ENCODE data around the gene TRIM17.
"Not testable (repeated sequence)": the region's sequence is repeated elsewhere in the genome, so short reads cannot be mapped to it uniquely, and the experiment has no call there.

The TRIM17 gene

DNA sequence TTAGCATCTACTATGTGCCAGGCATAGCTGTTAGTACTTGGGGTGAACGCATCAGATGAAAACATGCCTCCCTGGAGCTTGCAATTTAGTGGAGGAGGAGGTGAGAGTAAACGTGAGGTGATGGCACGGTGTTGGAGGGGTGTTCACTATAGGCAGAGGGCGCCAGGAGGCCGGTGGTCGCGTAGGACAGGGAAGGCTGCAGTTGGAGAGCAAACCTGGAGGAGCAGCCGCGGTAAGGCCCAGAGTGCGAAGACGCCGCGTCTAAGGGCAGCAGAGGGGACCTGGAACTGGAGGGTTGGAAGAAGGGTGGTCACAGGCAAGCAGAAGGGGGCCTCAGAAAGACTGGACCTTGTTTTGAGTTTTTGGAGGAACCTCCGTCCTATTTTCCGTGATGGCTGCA, 30.2 kb upstream of the TRIM17 start:
- Histone ChIP-seq H3K4me3 (ENCODE audit: low read depth in 1 of 2, low read length in 2 of 2) (no peak overlapping the region), H3K27ac (ENCODE audit: low read length) (no peak overlapping the region), H3K36me3 (ENCODE audit: control insufficient read depth in 1 of 2, insufficient read depth in 2 of 2, low read length in 2 of 2) (no peaks in the 10 kb centered on the region), H3K9me3 (ENCODE audit: control insufficient read depth in 1 of 2, low read length in 2 of 2) (no peaks in the 10 kb centered on the region), H3K4me1 (ENCODE audit: control insufficient read depth in 1 of 2, insufficient read depth in 2 of 2, low read length in 2 of 2) (peaks cover 0 to 10% of the 10 kb centered on the region in 2 donors), H3K27me3 (ENCODE audit: low read depth, low read length) (peaks cover 34% of the 10 kb centered on the region)

DNA sequence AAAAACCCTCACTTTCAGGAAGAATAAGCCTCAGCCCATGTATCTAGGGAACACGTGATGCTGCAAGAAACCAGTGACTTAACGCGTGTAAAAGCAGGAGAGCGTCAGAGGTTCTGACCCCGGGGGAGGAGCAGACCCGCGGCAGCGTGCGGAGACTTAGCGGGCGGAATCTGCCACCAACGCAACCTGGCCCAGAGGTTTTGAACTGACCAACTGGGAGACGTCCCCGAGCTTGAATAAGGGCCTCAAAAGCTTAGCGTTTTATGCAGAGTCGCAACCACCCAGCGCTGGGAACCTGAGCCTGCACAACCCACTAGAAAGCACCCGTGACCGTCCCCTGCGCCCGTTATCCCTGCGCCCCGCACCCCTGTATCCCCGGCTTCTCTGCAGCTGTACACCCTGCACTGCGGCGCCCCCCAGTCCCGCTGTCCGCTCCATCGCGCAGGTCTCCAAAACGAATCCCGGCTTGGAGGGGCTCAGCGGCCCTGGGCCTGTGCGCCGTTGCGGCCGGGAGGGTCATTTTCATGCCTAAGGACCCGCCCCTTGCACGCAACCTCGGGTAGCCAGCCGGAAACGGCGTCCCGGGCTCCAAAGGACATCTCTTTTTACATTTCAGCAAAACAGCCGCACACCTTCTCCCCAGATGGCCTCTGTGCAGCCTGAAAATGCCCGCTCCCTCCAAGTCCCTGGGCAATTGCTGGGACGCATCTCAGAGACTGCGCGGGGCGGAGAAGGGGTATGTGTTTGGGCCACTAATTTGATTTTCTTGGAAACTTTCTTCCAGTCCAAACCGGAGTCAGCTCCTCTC, 29.4 kb upstream of the TRIM17 start:
- peaks cover 34% of the 10 kb centered on the region for H3K27me3 ChIP-seq (ENCODE audit: low read depth, low read length)
- H3K4me1 ChIP-seq (ENCODE audit: control insufficient read depth in 1 of 2, insufficient read depth in 2 of 2, low read length in 2 of 2) = peaks cover 0 to 10% of the 10 kb centered on the region in 2 donors
- no peaks in the 10 kb centered on the region for H3K36me3 ChIP-seq (ENCODE audit: control insufficient read depth in 1 of 2, insufficient read depth in 2 of 2, low read length in 2 of 2)
- H3K9me3 ChIP-seq (ENCODE audit: control insufficient read depth in 1 of 2, low read length in 2 of 2) = no peaks in the 10 kb centered on the region
- no peak overlapping the region for H3K27ac ChIP-seq (ENCODE audit: low read length)
- H3K4me3 ChIP-seq (ENCODE audit: low read depth in 1 of 2, low read length in 2 of 2) = peak overlapping the region; percentile 52 to 60

DNA sequence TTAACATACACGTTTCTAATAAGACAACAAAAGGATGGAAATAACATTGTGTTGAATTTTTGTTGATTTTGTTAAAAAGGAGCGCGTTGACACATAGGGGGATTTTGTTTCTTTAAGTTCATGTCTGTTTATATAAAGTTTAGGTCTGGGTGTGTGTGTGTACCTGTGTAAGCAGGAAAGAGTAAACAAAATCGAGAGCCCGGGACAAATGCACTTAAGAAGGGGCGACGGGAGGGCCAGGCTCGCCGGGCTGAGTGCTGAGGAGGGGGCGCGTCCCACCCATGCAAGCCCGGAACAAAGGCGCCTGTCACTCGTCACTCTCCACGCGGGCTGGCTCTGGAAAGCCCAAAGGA, 28.8 kb upstream of the TRIM17 start:
- H3K4me1 ChIP-seq (ENCODE audit: control insufficient read depth in 1 of 2, insufficient read depth in 2 of 2, low read length in 2 of 2) = peaks cover 0 to 10% of the 10 kb centered on the region in 2 donors
- peaks cover 34% of the 10 kb centered on the region for H3K27me3 ChIP-seq (ENCODE audit: low read depth, low read length)
- no peaks in the 10 kb centered on the region for H3K36me3 ChIP-seq (ENCODE audit: control insufficient read depth in 1 of 2, insufficient read depth in 2 of 2, low read length in 2 of 2)
- no peak overlapping the region for H3K27ac ChIP-seq (ENCODE audit: low read length)
- H3K4me3 ChIP-seq (ENCODE audit: low read depth in 1 of 2, low read length in 2 of 2) = peak overlapping the region; percentile 52 to 60
- H3K9me3 ChIP-seq (ENCODE audit: control insufficient read depth in 1 of 2, low read length in 2 of 2) = no peaks in the 10 kb centered on the region

DNA sequence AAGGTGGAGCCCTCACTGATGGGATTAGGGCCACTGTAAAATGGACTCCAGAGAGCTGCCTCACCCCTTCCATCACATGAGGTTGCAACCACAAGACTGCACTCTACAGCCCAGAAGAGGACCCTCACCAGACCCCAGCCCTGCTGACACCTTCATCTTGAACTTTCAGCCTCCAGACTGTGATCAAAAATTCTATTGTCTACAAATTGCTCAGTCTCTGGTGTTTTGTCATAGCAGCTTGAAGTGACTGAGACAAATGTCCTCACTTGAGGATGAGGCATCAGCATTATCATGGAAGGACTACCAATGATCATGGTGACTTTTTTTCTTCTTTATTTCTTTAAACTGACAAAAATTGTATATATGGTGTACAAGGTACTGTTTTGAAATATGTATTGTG, 26.7 kb upstream of the TRIM17 start:
- Histone ChIP-seq H3K36me3 (ENCODE audit: control insufficient read depth in 1 of 2, insufficient read depth in 2 of 2, low read length in 2 of 2) (no peaks in the 10 kb centered on the region), H3K4me3 (ENCODE audit: low read depth in 1 of 2, low read length in 2 of 2) (no peak overlapping the region), H3K9me3 (ENCODE audit: control insufficient read depth in 1 of 2, low read length in 2 of 2) (no peaks in the 10 kb centered on the region), H3K4me1 (ENCODE audit: control insufficient read depth in 1 of 2, insufficient read depth in 2 of 2, low read length in 2 of 2) (peaks cover 0 to 10% of the 10 kb centered on the region in 2 donors), H3K27me3 (ENCODE audit: low read depth, low read length) (peaks cover 34% of the 10 kb centered on the region), H3K27ac (ENCODE audit: low read length) (no peak overlapping the region)

DNA sequence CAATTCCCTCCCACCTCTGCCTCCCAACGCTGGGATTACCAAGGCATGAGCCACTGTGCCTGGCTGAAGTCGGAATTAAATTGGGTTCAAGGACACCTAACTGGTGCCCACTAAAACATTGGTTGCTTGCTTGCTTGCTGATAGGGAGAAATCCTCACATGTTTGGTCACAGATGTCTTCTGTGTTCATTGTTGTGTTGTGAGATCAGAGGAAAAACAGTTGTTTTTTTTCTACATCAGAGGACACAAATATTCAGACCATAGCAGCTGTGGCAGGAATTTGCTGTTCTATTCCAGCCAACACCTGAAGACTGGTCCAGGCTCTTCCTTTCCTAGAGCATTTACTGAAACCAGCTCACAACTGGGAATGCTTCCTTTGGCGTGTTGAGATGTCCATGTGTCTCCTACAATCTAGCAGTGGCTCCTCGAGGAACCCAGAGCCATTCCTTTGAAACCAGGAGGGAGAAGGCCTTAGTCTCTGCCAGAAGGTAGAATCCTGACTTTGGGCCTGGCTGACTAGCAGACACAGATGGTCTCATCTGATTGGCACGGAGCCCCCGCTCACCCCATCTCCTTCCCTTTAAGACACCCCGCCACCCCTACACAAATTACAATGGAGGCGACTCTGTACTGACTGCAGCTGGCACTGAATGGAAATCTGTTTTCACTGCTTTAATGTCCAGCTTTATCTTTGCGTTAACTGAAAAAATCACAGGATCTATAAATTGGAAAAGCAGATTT, 24.3 kb upstream of the TRIM17 start:
- no peak overlapping the region for H3K27ac ChIP-seq (ENCODE audit: low read length)
- H3K27me3 ChIP-seq (ENCODE audit: low read depth, low read length) = peaks cover 24% of the 10 kb centered on the region

DNA sequence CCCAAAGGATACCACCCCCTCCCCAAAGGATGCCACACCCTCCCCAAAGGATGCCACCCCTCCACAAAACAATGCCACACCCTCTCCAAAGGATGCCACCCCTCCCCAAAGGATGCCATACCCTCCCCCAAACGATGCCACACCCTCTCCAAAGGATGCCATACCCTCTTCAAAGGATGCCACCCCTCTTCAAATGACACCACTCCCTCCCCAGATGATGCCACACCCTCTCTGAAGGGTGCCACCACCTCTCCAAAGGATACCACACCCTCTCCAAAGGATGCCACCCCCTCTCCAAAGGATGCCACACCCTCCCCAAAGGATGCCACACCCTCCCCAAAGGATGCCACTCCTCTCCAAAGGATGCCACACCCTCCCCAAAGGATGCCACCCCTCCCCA, 21.6 kb upstream of the TRIM17 start:
- H3K27me3 ChIP-seq (ENCODE audit: low read depth, low read length) = peaks cover 10% of the 10 kb centered on the region
- H3K4me1 ChIP-seq (ENCODE audit: control insufficient read depth in 1 of 2, insufficient read depth in 2 of 2, low read length in 2 of 2) = no peaks in the 10 kb centered on the region
- H3K9me3 ChIP-seq (ENCODE audit: control insufficient read depth in 1 of 2, low read length in 2 of 2) = no peaks in the 10 kb centered on the region
- H3K36me3 ChIP-seq (ENCODE audit: control insufficient read depth in 1 of 2, insufficient read depth in 2 of 2, low read length in 2 of 2) = no peaks in the 10 kb centered on the region
- H3K4me3 ChIP-seq (ENCODE audit: low read depth in 1 of 2, low read length in 2 of 2) = no peak overlapping the region
- no peak overlapping the region for H3K27ac ChIP-seq (ENCODE audit: low read length)

More for the DNA sequence above, 24.3 kb upstream of the TRIM17 start:
- no peaks in the 10 kb centered on the region for H3K36me3 ChIP-seq (ENCODE audit: control insufficient read depth in 1 of 2, insufficient read depth in 2 of 2, low read length in 2 of 2)
- H3K4me1 ChIP-seq (ENCODE audit: control insufficient read depth in 1 of 2, insufficient read depth in 2 of 2, low read length in 2 of 2) = peaks cover 0 to 6% of the 10 kb centered on the region in 2 donors
- H3K4me3 ChIP-seq (ENCODE audit: low read depth in 1 of 2, low read length in 2 of 2) = no peak overlapping the region
- no peaks in the 10 kb centered on the region for H3K9me3 ChIP-seq (ENCODE audit: control insufficient read depth in 1 of 2, low read length in 2 of 2)

DNA sequence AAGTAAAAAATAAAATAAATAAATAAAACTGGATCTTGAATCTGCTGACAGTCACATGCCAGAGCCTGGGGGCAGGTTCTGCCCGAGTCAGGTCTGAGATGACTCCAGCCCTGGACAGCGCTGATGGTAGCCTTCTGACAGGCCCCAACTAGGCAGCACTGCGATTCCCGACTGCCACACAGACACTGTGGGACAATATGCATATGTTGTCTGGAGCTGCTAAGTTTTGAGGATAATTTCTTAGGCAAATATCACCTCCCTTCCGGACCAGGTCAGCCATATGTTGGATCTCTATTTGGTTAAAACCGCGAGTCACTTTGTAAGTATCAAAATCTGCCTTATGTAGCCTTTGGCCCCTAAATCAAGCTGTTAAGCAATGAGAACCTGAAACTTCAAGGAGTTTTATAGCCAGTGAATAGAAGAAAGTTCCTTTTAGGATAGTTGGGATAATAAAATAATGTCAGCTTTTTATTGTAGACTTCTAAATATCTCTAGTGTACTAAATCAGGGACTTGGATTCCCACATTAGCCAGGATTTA, 20.8 kb upstream of the TRIM17 start:
- H3K4me1 ChIP-seq (ENCODE audit: control insufficient read depth in 1 of 2, insufficient read depth in 2 of 2, low read length in 2 of 2) = no peaks in the 10 kb centered on the region
- no peaks in the 10 kb centered on the region for H3K36me3 ChIP-seq (ENCODE audit: control insufficient read depth in 1 of 2, insufficient read depth in 2 of 2, low read length in 2 of 2)
- H3K9me3 ChIP-seq (ENCODE audit: control insufficient read depth in 1 of 2, low read length in 2 of 2) = no peaks in the 10 kb centered on the region
- no peak overlapping the region for H3K27ac ChIP-seq (ENCODE audit: low read length)
- peaks cover 6% of the 10 kb centered on the region for H3K27me3 ChIP-seq (ENCODE audit: low read depth, low read length)
- no peak overlapping the region for H3K4me3 ChIP-seq (ENCODE audit: low read depth in 1 of 2, low read length in 2 of 2)

DNA sequence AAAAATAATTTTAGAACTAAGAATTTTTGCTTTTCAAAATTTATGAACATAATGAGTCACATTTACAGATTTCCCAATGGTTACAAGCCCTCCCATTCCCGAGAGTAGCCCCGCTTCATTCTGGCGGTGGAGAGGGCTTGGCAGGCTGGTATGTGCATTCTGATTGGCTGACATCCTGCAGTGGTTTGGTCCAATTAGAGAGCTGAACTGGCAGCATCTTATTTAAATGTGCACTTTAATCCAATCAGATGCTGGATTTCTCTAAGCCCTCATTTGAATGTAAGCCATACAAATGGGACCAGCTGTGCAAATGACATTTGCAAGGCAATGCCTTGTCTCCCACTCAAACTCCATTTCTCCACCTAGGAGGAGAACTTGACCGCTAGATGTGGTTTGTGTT, 18.0 kb upstream of the TRIM17 start:
- Histone ChIP-seq H3K4me1 (ENCODE audit: control insufficient read depth in 1 of 2, insufficient read depth in 2 of 2, low read length in 2 of 2) (no peaks in the 10 kb centered on the region), H3K4me3 (ENCODE audit: low read depth in 1 of 2, low read length in 2 of 2) (no peak overlapping the region), H3K27ac (ENCODE audit: low read length) (no peak overlapping the region), H3K36me3 (ENCODE audit: control insufficient read depth in 1 of 2, insufficient read depth in 2 of 2, low read length in 2 of 2) (no peaks in the 10 kb centered on the region), H3K9me3 (ENCODE audit: control insufficient read depth in 1 of 2, low read length in 2 of 2) (no peaks in the 10 kb centered on the region), H3K27me3 (ENCODE audit: low read depth, low read length) (peaks cover 6% of the 10 kb centered on the region)

DNA sequence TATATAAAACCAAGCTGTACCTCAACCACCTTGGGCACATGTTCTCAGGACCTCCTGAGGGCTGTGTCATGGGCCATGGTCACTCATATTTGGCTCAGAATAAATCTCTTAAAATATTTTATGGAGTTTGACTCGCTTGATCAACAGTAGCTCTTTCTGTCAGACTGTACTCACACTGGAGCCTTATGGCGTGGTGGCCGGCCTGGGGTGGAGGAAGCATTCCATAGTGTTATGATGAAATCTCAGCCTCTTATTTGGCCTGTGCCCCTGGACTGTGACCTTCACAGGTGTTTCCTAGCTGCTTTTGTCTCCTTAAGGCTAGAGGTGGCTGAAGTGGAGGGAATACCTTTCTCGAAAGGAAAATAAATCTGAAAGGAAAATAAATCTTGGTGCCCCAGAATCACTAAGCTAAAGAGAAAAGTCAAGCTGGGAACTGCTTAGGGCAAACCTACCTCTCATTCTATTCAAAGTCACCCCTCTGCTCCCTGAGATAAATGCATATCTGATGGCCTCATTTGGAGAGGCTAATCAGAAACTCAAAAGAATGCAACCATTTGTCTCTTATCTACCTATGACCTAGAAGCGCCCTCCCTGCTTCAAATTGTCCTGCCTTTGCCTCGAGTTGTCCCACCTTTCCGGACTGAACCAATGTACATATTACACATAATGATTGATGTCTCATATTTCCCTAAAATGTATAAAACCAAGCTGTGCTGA, 16.8 kb upstream of the TRIM17 start:
- not testable (repeated sequence) for H3K4me1 ChIP-seq (ENCODE audit: control insufficient read depth in 1 of 2, insufficient read depth in 2 of 2, low read length in 2 of 2); H3K9me3 ChIP-seq (ENCODE audit: control insufficient read depth in 1 of 2, low read length in 2 of 2); H3K27ac ChIP-seq (ENCODE audit: low read length); H3K4me3 ChIP-seq (ENCODE audit: low read depth in 1 of 2, low read length in 2 of 2); H3K27me3 ChIP-seq (ENCODE audit: low read depth, low read length); H3K36me3 ChIP-seq (ENCODE audit: control insufficient read depth in 1 of 2, insufficient read depth in 2 of 2, low read length in 2 of 2)

DNA sequence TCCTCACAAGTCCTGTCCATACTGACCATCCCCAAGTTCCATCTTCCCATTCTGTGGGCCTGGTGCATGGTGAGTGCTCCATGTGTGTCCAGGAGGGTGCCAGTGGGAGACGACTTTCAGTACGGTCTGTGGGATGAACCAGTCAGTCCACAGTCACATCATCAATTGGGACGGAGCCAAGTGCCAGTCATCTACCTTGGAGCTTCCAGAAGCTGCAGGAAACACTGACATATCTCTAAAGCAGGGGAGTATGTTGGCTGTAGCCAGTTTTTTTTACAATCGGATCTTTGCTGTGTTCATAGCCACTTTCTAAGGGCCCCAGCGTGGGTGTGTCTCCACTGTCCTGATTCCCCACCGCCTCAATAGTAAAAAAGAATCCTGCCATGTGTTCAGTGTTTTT, 13.6 kb upstream of the TRIM17 start:
- Histone ChIP-seq H3K4me1 (ENCODE audit: control insufficient read depth in 1 of 2, insufficient read depth in 2 of 2, low read length in 2 of 2) (no peaks in the 10 kb centered on the region), H3K27me3 (ENCODE audit: low read depth, low read length) (peaks cover 6% of the 10 kb centered on the region), H3K36me3 (ENCODE audit: control insufficient read depth in 1 of 2, insufficient read depth in 2 of 2, low read length in 2 of 2) (no peaks in the 10 kb centered on the region), H3K9me3 (ENCODE audit: control insufficient read depth in 1 of 2, low read length in 2 of 2) (no peaks in the 10 kb centered on the region), H3K27ac (ENCODE audit: low read length) (no peak overlapping the region), H3K4me3 (ENCODE audit: low read depth in 1 of 2, low read length in 2 of 2) (no peak overlapping the region)

DNA sequence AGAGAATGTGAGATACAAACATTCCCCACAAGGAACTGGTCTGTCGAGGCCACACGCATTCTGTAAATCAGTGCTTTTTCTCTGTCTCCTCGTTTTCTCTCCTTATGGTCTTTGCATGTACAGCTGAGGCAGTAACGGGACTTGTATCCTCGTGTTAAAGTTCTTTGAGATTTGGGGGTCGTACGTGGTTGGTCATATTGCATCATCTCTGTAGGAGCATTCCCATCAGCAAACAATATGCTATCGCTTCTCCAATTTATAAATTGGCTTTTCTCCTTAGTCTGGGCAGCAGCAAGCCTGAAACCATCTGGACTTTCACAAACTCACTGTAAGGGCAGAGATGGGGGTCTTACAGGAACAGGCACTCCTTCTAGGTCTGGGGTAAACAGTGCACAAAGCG, 13.0 kb upstream of the TRIM17 start:
- H3K27me3 ChIP-seq (ENCODE audit: low read depth, low read length) = peaks cover 6% of the 10 kb centered on the region
- H3K4me3 ChIP-seq (ENCODE audit: low read depth in 1 of 2, low read length in 2 of 2) = no peak overlapping the region
- no peaks in the 10 kb centered on the region for H3K9me3 ChIP-seq (ENCODE audit: control insufficient read depth in 1 of 2, low read length in 2 of 2)

More for the DNA sequence above, 13.0 kb upstream of the TRIM17 start:
- H3K27ac ChIP-seq (ENCODE audit: low read length) = no peak overlapping the region
- no peaks in the 10 kb centered on the region for H3K4me1 ChIP-seq (ENCODE audit: control insufficient read depth in 1 of 2, insufficient read depth in 2 of 2, low read length in 2 of 2)
- no peaks in the 10 kb centered on the region for H3K36me3 ChIP-seq (ENCODE audit: control insufficient read depth in 1 of 2, insufficient read depth in 2 of 2, low read length in 2 of 2)

Measured in muscle layer of duodenum (tissue), 2 donors.